HG03039 (cell line): ENCODE data around the gene HELZ2.

Experiments
- ATAC-seq: cut with Tn5 transposase; IDR thresholded peaks from one replicate; pipeline ENCODE4 v1.9.1; 2021; ENCODE audit warnings: mild to moderate bottlenecking, moderate library complexity; ENCODE audit not compliant: unreplicated experiment

HELZ2 gene

DNA sequence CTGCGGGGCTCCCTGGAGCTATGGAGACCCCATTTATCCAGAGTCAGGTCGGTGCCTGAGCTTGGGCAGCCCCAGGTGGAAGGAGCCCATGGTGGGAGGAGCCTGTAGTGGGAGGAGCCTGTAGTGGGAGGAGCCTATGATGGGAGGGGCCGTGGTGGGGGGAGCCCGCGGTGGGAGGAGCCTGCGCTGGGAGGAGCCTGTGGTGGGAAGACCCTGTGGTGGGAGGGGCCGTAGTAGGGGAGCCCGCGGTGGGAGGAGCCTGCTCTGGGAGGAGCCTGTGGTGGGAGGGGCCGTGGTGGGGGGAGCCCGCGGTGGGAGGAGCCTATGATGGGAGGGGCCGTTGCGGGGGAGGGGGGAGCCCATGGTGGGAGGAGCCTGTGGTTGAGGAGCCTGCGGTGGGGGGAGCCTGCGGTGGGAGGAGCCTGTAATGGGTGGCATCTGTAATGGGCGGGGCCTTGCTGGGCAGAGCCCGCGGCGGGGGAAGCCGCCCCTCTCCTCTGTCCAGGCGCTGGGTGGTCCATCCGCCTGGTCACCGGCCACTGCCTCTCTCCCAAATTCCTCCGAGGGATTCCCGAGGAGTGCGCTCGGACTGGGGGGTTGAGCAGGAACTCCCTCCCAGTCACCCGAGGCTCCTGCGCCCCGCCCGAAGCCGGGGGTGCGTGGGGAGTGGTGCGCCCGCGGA is 20.6 kb downstream of the HELZ2 start:
- peak; percentile 42 for ATAC-seq

DNA sequence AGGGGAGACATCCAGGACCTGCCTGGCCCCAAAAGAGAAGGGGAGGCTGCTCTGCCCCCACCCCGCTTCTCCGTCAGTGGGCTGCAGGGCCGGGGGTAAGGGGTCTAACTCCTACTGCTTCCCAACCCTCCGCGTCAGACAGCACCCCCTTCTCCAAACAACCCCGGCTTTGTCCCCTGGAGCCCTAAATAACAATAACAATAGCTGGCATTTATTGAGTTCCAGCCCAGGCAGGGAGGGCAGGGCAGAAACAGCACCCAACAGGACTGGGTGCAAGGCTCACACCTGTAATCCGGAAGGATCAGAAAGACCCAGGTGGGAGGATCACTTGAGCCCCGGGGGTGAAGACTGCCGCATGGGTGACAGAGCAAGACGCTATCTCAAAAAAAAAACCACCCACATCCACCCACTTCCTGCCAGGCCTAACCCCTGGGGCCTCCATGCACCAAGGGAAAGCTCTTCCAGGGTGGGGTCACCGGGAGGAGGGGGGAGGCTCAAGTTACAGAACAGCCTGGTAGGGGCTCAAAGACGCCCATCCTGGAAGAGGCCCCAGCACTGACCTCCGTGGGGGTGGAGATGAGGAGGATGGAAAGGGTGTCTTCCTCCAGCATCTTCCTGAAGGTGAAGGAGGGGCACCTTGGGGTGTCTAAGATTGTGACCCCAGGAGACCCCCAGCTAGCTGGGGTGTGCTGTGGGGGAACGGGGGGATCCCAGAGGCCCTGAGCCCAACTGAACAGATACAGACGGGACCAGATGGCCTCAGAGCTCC is 21.4 kb downstream of the HELZ2 start:
- ATAC-seq, result peak; percentile 6

DNA sequence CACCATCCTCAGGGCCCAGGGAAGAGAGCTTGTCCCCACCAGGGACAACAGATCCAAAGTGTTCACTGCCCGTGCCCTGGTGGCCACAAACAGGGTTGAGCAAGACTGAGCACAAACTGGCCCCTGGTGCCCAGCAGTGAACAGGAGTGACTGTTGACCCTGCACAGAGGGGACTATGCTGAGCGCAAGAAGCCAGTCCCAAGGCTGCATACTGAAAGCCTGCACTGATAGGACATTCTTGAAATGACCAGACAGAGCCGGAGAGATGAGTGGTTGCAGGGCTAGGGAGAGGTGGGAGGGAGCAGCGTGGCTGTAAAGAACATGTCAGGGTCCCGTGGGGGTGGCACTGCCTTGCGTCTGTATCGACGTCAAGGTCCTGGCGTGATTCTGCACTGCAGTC is 23.0 kb downstream of the HELZ2 start:
- no peak for ATAC-seq

DNA sequence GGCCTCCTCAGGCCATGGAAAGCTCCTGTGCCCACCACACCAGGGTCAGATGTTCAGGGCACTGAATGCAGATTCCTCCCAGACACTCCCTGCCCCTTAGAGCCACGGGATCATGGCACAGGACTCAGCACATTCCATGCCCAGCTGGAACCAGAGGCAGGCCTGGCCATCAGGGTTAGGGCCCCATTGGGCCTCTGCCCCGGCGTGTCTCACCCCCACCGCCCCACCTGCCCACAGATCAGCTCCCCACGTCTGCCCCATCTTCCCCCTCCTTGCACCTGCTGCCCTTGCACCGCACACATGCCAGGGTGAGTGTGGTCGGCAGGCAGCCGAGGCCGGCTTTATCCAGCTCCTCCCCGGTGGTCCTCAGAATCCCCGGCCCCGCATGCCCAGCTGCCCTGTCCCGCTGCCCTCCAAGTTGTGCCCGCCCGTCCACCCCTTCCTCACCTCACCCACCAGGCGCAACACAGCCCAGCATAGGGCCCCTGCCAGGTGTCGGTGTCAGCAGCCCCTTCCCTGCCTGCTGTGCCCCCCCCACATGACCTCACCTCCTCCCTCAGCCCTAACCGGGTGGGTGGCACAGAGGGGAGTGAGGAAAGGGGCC is 24.3 kb downstream of the HELZ2 start:
- ATAC-seq, result no peak

DNA sequence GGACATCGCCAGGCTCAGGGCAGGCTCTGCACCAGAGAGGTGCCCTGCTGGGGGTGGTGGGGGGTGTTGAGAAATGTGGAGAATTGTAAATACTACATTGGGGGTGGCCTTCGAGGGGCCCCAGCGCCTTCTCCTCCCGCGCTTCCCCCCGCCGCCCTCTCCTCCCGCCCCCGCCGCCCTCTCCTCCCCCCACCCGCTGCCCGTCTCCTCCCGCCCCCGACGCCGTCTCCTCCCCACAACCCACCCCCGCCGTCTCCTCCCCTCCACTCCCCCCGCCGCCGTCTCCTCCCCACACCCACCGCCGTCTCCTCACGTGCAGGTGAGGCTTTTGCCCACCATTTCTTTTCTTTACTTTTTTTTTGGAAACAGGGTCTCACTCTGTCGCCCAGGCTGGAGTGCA is 25.0 kb downstream of the HELZ2 start:
- no peak for ATAC-seq

DNA sequence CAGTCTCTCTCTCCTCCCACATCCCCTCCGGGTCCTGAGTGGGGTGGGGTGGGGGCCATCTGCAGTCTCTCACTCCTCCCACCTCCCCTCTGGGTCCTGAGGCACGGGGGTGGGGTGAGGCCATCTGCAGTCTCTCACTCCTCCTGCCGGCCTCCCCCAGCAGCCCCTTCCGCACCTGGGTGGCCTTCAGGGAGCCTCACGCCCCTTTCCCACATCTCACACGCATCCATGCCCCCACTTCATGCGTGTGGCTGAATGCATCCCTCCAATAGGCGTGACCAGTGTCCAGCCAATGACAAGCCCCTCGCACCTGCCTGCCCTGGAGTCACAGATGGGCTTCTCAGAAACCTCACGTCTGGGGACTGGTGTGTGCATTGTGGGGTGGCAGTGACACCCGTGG is 25.5 kb downstream of the HELZ2 start:
- no peak for ATAC-seq

DNA sequence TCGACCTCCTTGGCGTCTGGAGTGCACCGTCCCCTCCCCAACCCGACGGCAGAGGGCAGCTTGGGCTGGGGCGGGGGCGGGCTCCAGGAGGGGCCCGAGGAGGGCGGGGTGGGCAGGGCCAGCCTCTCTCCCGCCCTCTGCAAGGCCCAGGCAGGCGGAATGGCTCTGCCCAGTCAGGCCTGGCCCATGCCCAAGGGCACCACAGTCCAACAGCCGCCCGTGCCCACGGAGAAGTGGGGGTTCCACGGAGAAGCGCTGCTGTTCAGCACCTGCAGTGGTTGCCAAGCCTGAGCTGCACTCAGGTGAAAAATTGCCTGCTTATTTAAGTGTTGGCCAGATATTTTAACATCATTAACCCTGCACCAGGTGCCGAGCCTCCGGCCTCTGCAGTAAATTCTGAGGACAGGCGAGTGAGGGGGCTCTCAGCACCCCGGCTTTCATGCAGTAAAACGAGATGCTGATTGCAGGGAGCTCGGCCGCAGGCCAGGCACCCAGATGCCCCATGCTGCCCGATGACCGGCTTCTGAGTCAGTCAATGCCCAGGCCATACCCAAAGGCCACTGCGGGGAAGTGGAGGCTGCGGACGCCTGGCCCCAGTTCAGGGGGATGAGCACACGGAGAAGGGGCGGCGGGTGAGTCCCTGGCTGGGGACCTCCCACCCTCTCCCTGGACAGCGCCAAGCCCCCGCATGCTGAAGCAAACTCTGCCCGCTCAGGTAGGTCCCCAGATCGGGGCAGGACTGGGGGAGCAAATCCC is 26.1 kb downstream of the HELZ2 start, which contains the start of gene SRMS:
Gene SRMS (minus strand): TSS at position 25 of the 756 bp plus-strand sequence. CDS start 286 bp downstream, outside the sequence.
- no peak for ATAC-seq

DNA sequence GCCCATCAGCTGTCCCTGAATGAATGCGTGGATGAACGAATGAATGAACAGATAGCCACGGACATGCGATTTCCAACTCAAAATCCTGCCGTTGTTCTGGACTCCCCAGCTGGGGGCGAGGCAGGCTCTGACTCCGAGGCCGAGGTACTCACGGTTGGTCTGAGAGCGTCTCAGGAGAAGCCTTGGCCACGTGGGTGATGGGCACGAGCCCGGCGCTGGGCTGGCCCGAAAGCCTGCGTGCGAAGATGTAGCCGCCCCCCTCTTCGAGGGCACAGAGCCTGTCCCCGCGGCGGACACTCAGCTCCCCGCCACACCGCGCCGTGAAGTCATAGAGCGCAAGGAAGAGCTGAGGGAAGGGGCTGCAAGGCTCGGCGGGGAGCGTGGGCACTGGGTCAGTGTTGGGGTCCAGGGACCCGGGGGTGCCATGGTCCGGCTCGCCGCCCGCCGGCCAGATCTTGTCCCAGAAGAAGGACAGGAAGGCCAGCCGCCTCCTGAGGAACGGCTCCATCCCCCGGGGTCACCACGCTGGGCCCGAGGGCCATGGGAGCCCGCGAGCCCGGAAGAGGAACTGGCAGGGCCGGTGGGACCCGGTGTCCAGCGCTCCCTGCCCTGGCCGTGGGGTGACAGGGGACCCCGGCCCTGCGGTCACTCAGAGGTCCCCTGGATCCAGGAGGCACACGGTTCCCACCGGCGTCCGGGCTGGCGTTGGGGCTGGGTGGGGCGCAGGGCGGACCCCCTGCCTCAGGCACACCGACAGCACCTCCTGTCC is 26.9 kb downstream of the HELZ2 start:
- no peak for ATAC-seq

DNA sequence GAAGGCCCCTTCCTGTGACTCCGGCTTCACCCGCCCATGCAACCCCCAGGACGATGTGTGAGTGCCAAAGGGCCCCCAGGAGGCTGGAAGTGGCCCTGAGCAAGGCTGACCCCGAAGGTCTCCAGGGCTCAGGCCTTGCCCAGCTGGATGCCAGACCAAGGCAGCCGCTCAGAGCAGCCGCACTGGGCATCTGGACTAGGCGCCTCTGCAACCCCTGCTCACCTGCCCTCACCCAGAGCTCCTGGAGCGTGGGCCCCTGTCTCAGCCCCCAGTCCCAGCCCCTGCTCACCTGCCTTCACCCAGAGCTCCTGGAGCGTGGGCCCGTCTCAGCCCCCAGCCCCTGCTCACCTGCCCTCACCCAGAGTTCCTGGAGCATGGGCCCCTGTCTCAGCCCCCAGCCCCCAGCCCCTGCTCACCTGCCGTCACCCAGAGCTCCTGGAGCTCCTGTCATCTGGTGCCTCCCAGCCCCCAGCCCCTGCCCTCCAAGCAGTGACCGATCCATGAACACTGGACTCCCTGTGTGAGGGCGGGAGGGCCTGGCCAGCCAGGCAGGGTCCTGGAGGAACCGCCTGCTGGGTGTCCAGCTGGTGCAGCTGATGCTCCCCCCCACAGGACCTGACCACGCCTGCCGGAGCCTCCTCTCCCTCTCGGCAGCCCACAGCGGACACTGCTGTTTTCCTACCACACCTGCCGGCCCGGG is 27.6 kb downstream of the HELZ2 start:
- ATAC-seq, result no peak

DNA sequence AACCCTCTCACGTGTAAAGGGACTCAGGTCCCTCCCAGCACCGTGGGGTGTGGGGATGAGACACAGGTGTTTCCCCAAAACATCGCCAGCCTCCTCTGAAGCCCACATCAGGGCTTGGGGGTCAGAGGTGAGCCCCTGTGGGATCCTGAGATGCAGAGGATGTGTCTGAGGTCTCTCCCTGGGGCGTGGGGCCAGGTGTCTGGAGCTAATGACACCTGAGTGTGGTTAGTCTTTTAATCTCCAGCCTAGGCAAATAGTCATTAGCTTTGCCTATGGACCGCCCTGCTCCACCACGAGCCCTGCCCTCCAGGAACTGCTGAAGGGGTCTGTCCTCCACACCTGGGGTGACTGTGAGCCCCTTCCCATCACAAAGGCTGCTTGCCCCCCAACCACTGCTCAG is 28.2 kb downstream of the HELZ2 start:
- ATAC-seq, result no peak

DNA sequence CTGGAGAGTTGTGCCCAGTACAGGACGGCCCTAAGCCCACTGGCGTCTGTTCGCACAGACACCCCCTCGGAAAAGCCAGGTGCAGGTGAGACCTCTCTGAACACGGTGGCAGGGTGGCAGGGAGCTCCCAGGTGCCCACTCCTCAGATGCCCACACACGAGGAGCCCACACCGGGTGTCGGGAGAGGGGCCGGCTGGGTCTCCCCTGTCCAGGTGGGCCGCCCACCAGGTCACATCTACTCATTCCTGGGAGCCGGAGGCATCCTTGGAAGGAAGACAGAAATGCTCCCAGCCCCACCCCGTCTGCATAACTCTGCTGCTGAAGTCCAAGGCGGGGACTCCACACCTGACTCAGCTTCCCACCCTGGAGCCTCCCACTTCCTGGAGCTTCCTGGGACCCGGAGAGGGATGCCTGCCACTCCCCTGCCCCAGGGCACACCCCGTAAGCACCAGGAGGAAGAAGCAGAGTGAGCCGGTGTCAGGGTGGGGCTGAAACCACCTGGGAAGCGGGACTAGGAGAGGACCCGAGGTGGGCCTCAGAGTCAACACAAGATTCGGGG is 29.0 kb downstream of the HELZ2 start:
- no peak for ATAC-seq

DNA sequence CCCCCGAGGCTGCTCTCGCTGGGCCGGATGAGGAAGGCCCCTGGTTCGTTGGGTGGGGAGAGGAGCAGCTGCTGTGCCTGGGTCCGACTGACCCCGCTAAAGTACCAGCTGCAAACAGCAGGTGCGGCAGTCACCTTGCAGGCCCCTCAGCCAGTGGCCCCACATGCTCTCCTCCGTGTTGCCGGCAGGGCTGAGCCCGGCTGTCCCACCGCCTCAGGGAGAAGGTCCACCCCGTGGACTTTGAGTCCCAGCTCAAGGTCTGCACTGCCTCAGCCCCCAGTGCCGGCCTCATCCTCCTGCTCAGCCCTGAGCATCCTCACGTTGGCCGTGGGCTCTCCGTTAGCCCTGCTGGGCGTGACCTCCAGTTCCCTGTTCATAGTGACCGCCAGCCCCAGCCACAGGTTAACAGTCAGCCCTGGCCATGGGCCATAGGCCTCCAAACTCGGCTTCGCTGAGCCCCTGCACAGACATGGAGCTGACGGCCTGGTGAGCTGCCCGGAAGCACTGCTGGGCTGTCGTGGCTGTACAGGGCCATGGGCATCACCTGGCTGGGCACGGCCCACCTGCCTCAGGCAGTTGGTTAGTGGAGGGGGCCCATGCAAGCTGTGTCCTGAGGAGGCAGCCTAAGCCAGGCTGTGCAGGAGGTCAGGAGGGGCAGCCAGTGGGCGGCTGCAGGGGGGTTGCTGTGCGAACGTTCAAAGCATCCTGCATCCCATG is 29.6 kb downstream of the HELZ2 start:
- ATAC-seq, result no peak

DNA sequence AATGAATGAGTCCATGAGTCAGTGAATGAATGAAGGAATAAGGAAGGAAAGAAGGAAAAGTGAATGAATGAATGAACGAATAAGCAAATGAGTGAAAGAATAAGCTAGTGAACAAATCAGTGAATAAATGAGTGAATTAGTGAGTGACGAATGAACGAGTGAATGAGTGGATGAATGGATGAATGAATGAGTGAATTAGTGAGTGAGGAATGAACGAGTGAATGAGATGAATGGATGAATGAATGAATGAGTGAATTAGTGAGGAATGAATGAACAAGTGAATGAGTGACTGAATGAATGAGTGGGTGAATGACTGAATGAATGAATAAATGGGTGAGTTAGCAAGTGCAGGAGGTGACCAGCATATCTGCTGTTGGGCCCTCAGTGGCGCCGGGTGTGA is 30.3 kb downstream of the HELZ2 start:
- no peak for ATAC-seq

DNA sequence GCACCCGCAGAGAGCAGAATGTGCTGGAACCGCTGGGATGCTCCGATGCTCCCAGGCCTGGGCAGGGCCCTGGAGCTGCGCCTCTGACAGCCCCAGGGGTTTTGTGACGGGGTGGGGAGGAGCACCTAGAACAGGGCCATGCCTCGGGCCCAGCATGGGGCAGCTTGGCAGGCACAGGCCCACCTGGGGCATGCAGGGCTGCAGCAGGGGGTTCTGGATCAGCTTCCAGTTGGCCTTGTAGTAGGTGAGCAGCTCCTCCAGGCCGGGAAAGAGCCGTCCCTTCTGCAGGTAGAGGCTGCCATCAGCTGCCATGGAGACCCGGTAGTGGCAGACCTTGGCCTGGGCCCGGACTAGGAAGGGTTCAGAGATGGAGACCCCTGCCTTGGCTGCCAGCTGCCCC is 30.9 kb downstream of the HELZ2 start:
- ATAC-seq, result no peak

DNA sequence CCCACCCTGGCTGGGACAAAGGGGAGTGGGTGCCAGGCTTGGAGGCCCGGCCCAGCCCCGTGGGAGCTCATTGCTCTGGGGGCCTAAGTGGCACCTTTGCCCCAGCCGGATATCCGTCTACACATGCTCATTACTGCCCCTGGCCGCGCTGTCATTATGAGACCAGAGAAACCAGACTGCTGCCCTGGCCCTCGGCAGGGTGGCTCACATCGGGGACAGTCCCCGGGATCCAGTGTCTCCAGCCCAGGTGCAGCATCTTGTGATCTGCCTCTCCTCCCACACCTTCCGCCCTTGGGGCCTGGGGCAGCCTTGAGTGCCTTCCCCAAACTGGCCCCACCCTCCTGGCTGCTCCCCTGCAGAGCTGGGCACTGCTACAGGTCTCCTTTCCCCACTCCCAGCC is 31.3 kb downstream of the HELZ2 start:
- no peak for ATAC-seq

DNA sequence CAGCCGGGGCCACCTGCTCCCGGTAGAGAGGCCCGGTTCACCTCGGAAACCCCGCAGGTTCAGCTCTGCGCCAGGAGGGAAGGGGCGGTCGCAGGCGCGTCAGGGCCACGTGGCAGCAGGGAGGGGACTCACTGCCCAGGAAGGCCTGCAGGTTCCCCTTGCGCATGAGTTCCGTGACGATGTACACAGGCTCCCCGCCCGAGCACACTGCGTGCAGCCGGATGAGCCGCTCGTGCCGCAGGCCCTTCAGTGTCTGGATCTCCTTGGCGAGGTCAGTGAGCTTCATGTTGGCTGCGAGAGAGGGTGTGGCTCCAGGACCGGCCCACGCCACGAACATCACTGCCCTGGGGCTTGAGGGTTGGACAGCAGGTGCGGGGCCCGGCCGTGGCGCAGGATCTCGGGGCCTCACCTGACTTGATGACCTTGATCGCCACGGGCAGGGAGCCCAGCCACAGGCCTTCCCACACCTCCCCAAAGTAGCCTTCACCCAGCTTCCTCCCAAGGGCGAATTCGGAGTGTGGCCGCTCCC is 31.9 kb downstream of the HELZ2 start:
- no peak for ATAC-seq

DNA sequence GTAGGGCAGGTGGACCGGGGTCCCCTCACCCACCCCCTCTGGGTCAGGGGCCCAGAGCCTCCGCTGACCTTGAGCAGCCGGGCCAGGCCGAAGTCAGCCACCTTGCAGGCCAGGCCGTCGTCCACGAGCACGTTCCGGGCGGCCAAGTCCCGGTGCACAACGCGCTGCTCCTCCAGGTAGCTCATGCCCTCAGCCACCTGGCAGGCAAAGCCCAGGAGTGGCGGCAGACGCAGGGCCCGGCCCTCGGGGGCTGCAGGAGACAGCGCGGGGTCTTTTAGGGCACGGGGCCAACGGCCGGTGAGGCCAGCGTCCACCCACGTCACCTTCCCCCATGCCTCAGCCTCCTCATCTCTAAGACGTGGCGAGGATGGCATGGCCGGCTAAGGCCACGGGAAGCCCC is 32.7 kb downstream of the HELZ2 start:
- ATAC-seq, result no peak

DNA sequence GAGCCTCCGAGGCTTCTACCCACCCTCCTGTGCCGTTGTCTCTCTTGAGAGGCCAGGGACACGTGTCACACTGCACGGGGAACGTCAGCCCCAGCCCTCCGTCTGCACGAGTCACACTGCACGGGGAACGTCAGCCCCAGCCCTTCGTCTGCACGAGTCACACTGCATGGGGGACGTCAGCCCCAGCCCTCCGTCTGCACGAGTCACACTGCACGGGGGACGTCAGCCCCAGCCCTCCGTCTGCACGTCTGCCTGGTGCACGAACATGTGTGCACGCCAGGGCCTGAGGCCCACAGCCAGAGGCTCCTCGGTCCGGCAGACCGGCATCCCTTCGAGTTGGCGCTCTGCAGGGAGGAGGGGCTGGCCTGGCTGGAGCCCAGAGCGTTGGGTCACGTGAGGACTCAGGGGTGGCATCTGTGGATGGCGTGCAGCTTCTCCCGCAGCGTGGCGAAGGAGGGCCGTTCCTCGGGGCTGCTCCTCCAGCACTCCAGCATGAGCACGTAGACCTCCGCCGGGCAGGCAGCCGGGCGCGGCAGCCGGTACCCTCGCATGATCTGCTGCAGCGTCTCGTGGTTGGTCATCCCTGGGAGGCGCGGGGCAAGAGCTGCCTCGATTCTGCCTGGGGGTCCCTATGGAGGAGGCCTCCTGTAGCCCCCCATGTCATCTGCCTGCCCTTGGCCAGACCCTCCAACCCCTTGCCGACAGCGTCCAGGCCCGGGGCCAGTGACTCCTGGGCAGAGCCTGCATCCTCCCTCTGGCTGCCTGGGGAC is 33.4 kb downstream of the HELZ2 start:
- no peak for ATAC-seq
